C4-2B (cell line): ENCODE results near the gene CHST11.

Source experiments
- CTCF ChIP-seq: fragments of 450-650 bp; conservative IDR thresholded peaks from 2 replicates; pipeline ENCODE4 v1.5.1; 2017; ENCODE audit warnings: mild to moderate bottlenecking
- ZFX ChIP-seq: fragments of 450-650 bp; IDR thresholded peaks from 2 replicates; pipeline ENCODE4 v1.6.1; 2017

GRCh38 chr12:104684884-104685283, 228.1 kb downstream of the CHST11 start:
- TF ChIP-seq CTCF, result no peak
- TF ChIP-seq ZFX, result no peak
